ENCODE data around the gene BCL2. TPM values are rescaled to one million over a fixed set of nuclear protein-coding genes. Genes with fewer than 3 reads are reported as not detected.

BCL2 gene
- total RNA-seq, 1 donor from 2014 or later = 145 TPM

DNA sequence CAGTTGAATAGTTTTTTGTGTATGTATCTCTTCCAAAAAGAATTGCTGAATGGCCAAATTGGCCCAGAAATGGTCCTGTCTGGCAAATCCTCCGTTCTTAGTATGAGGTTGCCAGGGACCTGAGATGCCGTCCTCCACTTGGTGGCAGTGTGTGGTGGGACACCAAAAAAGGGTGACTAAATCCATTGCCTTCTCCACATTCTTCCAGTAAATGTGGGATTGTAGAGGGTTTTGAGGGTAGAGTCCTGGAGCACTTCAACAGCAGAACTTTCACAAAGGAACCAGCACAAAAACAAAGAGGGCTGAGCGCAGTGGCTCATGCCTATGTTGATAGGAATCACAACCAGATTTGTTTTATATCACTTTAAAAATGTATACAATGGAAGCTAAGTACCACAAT lies 199.9 kb downstream of the BCL2 start:
- CTCF ChIA-PET = interaction anchor here (0.8 to 2.6 kb wide), 10 partner anchors 10 to 320 kb away, joined by 3 to 26 read pairs (median 6); no protein-coding TSS in a partner anchor
- intact Hi-C loops (cut with micrococcal nuclease) = loop anchor here (1.0 to 5.0 kb wide), 3 partner anchors 38 to 318 kb away; no protein-coding TSS in a partner anchor
- H3K4me3 Mint-ChIP-seq = no peak overlapping the region
- peaks cover 2% of the 10 kb centered on the region for H3K27me3 Mint-ChIP-seq
- POLR2A ChIA-PET = interaction anchor here (1.1 kb wide), 1 partner anchor 199 kb away, joined by 3 read pairs; no protein-coding TSS in a partner anchor
- TF ChIP-seq, protein P1, sequence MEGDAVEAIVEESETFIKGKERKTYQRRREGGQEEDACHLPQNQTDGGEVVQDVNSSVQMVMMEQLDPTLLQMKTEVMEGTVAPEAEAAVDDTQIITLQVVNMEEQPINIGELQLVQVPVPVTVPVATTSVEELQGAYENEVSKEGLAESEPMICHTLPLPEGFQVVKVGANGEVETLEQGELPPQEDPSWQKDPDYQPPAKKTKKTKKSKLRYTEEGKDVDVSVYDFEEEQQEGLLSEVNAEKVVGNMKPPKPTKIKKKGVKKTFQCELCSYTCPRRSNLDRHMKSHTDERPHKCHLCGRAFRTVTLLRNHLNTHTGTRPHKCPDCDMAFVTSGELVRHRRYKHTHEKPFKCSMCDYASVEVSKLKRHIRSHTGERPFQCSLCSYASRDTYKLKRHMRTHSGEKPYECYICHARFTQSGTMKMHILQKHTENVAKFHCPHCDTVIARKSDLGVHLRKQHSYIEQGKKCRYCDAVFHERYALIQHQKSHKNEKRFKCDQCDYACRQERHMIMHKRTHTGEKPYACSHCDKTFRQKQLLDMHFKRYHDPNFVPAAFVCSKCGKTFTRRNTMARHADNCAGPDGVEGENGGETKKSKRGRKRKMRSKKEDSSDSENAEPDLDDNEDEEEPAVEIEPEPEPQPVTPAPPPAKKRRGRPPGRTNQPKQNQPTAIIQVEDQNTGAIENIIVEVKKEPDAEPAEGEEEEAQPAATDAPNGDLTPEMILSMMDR (IDR thresholded peaks at IDR 0.05) = no peak
- no peak overlapping the region for H3K27ac Mint-ChIP-seq
- no peaks in the 10 kb centered on the region for H3K9me3 Mint-ChIP-seq
- peaks cover 1% of the 10 kb centered on the region for H3K36me3 Mint-ChIP-seq (ENCODE audit: low read depth)
- H3K4me1 Mint-ChIP-seq = peaks cover 5% of the 10 kb centered on the region
- ATAC-seq (ENCODE audit: low read depth) (no peak), DNase-seq (no peak)

DNA sequence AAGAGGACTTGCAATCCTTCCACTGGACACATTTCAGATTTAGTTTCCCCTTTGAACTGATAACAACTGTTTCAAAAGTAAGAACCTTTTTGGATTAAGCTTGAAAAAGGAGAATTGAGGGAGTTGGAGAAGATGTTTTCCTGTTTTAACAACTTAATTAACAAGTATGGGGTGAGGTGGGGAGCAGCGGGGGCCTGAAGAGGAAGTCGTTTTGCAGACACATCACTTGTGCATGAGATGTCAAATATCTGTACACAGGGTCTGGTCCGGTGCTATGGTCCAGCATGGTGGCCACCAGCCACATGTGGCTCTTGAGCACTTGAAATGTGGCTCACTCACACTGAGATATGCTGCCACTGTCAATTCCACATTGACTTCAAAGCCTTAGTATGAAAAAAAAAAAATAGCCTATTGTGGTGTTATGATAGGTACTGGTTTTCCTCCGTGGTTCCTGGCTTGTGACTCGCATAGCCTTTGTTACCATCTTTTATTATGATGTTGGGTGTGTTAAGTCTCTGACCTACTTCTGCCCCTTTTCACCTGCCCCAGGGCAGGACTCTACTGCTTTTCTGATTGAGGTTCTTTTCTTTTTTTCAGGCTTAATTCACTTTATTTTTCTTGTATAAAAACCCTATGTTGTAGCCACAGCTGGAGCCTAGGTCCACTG lies 205.5 kb downstream of the BCL2 start:
- ChIA-PET CTCF (no interaction called here), POLR2A (no interaction called here)
- DNase-seq = no peak
- no peaks in the 10 kb centered on the region for H3K36me3 Mint-ChIP-seq (ENCODE audit: low read depth)
- TF ChIP-seq, protein P1 (IDR thresholded peaks at IDR 0.05) = no peak
- H3K4me3 Mint-ChIP-seq = no peak overlapping the region
- peaks cover 5% of the 10 kb centered on the region for H3K9me3 Mint-ChIP-seq
- H3K4me1 Mint-ChIP-seq = peaks cover 17% of the 10 kb centered on the region
- peaks cover 2% of the 10 kb centered on the region for H3K27me3 Mint-ChIP-seq
- H3K27ac Mint-ChIP-seq = no peak overlapping the region
- intact Hi-C loops (cut with micrococcal nuclease) = no loop called here
- ATAC-seq (ENCODE audit: low read depth) = no peak

DNA sequence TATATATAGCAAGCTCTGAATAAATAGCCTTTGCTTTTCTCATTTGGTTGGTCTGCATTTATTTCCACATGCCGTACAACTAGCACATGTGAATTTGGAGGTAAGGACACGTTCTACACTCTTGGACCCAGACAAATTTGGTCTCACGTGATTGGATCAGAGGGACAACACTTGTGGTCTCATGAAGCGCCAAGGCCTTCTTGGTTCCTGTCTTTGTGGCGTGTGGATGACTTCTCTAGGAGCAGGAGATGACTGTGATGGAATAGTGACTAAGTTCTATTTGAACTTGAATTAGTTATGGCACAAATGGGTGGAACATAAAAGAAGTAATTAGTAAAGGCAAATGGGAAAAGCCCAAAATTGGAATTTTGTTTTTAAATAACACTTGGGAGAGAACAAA lies 206.9 kb downstream of the BCL2 start:
- TF ChIP-seq, protein P1 (IDR thresholded peaks at IDR 0.05) = no peak
- Mint-ChIP-seq H3K9me3 (peaks cover 5% of the 10 kb centered on the region), H3K36me3 (ENCODE audit: low read depth) (no peaks in the 10 kb centered on the region), H3K27ac (no peak overlapping the region), H3K4me1 (peaks cover 18% of the 10 kb centered on the region), H3K4me3 (no peak overlapping the region), H3K27me3 (peaks cover 2% of the 10 kb centered on the region)
- ATAC-seq (ENCODE audit: low read depth) (no peak), DNase-seq (no peak)
- intact Hi-C loops (cut with micrococcal nuclease) = no loop called here
- CTCF ChIA-PET = no interaction called here
- POLR2A ChIA-PET = no interaction called here

DNA sequence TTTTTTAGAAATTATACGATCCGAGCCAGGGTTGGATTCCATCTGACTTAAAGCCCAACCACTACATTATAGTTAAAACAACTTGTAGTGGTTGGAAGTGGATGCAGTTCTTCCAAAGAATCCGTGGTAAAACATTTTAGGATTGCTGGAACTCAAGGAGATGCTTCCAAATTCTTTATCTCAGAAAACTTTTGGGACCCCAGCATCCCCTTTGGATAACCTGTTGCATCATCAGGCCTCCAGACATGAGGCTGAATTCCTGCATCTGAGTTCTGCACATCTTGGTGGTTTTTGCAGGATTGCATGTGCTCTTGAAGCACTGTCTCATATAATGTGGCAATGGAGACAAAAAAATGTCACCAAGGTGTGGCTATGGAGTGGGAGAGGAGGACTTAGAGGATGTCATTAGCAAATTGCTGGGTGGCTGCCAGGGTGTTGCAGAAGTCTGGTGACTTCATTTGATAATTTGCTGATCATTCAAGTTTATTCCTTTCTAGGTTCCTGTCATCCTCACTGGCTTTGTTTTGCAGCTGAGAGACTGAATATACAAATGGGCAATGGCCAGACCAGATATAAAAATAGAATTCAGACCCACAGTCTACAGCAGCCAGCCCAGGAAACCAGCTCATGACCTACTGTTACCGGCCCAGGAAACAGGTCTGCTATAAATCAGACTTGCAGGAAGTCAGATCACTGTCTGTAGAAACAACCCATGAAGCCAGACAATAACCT lies 207.7 kb downstream of the BCL2 start:
- Mint-ChIP-seq H3K4me1 (peaks cover 26% of the 10 kb centered on the region), H3K4me3 (no peak overlapping the region), H3K27ac (no peak overlapping the region), H3K36me3 (ENCODE audit: low read depth) (no peaks in the 10 kb centered on the region), H3K27me3 (peaks cover 2% of the 10 kb centered on the region), H3K9me3 (peaks cover 5% of the 10 kb centered on the region)
- intact Hi-C loops (cut with micrococcal nuclease) = no loop called here
- DNase-seq (no peak), ATAC-seq (ENCODE audit: low read depth) (no peak)
- ChIA-PET CTCF (no interaction called here), POLR2A (no interaction called here)
- TF ChIP-seq, protein P1 (IDR thresholded peaks at IDR 0.05) = no peak

DNA sequence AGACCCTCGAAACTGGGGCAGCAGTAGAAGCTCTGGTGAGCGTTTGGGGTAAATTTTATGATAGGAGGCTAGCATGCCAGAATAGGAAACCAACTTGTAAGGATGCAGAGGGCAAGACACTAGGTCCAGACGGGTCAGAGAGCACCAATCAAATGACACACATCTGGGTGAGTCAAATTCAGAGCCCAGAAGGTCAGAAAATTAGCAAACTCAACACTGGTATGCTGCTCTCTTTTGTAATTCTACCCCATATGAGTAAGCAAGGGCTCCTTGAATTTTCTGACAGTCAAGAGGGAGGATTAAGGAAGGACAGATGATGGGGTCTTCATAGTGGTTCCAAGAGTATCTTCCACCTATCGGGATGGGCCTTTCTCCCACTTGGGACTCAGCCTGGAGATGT lies 209.8 kb downstream of the BCL2 start:
- intact Hi-C loops (cut with micrococcal nuclease) = no loop called here
- no peak overlapping the region for H3K4me3 Mint-ChIP-seq
- no peak overlapping the region for H3K27ac Mint-ChIP-seq
- TF ChIP-seq, protein P1 (IDR thresholded peaks at IDR 0.05) = no peak
- ChIA-PET CTCF (no interaction called here), POLR2A (no interaction called here)
- no peaks in the 10 kb centered on the region for H3K36me3 Mint-ChIP-seq (ENCODE audit: low read depth)
- no peak for DNase-seq
- H3K27me3 Mint-ChIP-seq = no peaks in the 10 kb centered on the region
- peaks cover 45% of the 10 kb centered on the region for H3K4me1 Mint-ChIP-seq
- no peak for ATAC-seq (ENCODE audit: low read depth)
- peaks cover 5% of the 10 kb centered on the region for H3K9me3 Mint-ChIP-seq
